ENCODE results near the gene CACNA1G.

Gene CACNA1G

DNA sequence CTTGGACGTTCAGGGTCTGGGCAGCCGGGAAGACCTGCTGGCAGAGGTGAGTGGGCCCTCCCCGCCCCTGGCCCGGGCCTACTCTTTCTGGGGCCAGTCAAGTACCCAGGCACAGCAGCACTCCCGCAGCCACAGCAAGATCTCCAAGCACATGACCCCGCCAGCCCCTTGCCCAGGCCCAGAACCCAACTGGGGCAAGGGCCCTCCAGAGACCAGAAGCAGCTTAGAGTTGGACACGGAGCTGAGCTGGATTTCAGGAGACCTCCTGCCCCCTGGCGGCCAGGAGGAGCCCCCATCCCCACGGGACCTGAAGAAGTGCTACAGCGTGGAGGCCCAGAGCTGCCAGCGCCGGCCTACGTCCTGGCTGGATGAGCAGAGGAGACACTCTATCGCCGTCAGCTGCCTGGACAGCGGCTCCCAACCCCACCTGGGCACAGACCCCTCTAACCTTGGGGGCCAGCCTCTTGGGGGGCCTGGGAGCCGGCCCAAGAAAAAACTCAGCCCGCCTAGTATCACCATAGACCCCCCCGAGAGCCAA is 65.6 kb downstream of the CACNA1G start:
- no peak overlapping the region for H3K4me3 ChIP-seq (ENCODE audit: low read depth, low read length)
- in situ Hi-C loops (cut with HindIII; ENCODE audit: low sequenced_read_pairs): no loop called here
- TF ChIP-seq, protein P1, sequence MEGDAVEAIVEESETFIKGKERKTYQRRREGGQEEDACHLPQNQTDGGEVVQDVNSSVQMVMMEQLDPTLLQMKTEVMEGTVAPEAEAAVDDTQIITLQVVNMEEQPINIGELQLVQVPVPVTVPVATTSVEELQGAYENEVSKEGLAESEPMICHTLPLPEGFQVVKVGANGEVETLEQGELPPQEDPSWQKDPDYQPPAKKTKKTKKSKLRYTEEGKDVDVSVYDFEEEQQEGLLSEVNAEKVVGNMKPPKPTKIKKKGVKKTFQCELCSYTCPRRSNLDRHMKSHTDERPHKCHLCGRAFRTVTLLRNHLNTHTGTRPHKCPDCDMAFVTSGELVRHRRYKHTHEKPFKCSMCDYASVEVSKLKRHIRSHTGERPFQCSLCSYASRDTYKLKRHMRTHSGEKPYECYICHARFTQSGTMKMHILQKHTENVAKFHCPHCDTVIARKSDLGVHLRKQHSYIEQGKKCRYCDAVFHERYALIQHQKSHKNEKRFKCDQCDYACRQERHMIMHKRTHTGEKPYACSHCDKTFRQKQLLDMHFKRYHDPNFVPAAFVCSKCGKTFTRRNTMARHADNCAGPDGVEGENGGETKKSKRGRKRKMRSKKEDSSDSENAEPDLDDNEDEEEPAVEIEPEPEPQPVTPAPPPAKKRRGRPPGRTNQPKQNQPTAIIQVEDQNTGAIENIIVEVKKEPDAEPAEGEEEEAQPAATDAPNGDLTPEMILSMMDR (IDR thresholded peaks at IDR 0.05; ENCODE audit: low read depth, low read length): peak; percentile 88
- peak; percentile 72 for DNase-seq (ENCODE audit: low read depth, low spot score)

DNA sequence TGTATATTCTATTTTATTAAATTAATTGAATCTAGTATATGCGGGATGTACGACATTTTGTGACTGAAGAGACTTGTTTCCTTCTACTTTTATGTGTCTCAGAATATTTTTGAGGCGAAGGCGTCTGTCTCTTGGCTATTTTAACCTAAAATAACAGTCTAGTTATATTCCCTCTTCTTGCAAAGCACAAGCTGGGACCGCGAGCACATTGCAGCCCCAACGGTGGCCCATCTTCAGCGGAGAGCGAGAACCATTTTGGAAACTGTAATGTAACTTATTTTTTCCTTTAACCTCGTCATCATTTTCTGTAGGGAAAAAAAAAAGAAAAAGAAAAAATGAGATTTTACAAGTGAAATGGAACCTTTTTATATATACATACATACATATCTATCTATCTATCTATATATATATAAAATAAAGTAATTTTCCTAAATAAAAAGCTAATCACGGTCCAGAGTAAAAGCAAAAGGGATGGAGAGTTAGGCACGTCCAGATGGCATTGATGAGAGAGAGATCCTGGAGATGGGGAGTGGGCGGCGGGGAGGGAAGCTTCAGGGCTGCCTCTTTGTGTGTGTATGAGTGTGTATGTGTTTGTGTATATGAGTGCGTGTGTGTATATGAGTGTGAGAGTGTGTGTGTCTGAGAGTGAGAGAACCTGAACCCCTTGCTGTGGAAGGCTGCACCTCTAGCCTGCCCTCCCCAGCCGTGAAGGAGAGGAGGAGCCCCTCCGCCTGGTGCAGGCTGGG is 66.7 kb downstream of the CACNA1G start:
- TF ChIP-seq, protein P1 (IDR thresholded peaks at IDR 0.05; ENCODE audit: low read depth, low read length): no peak
- in situ Hi-C loops (cut with HindIII; ENCODE audit: low sequenced_read_pairs): no loop called here
- no peak for DNase-seq (ENCODE audit: low read depth, low spot score)
- H3K4me3 ChIP-seq (ENCODE audit: low read depth, low read length): no peak overlapping the region

DNA sequence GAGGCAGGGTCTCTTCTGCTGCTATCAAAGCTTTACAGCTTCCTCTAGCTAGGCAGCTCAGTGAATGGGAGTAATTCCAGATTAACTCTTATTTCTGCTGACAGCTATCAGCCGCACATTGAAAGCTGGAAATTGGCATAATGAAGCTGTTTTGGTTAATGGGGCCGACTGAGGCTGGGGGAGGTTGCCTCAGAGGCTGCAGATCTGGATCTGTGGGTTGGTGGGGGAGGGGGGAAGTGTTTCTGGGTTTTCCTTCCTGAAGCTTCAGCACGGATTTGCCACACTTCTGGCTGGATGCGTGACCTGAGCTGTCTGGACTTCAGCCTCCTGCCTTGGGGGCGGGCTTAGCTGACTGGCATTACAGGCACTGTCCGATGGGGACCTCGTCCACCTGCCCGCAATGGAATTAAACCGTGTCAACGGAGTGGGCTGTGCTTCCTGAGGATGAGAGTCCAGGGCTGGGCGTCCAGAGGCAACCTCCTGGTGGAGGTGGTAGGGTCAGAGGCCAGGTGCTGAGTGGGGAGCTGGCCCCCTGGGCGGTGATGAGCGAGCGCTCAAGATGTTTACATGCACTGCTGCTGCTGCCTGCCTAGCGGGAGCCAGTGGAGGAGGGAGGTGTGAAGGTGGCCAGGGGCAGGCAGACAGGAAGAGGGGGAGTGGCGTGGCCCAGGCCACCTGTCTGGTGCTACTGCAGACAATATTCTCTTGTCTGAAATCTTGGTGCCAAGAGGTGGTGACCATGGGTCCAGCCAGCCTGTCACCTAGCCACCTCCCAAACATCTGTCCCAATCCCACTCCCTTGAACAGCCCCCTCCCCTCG is 67.5 kb downstream of the CACNA1G start:
- no peak for DNase-seq (ENCODE audit: low read depth, low spot score)
- in situ Hi-C loops (cut with HindIII; ENCODE audit: low sequenced_read_pairs): no loop called here
- H3K4me3 ChIP-seq (ENCODE audit: low read depth, low read length): no peak overlapping the region
- TF ChIP-seq, protein P1 (IDR thresholded peaks at IDR 0.05; ENCODE audit: low read depth, low read length): no peak

DNA sequence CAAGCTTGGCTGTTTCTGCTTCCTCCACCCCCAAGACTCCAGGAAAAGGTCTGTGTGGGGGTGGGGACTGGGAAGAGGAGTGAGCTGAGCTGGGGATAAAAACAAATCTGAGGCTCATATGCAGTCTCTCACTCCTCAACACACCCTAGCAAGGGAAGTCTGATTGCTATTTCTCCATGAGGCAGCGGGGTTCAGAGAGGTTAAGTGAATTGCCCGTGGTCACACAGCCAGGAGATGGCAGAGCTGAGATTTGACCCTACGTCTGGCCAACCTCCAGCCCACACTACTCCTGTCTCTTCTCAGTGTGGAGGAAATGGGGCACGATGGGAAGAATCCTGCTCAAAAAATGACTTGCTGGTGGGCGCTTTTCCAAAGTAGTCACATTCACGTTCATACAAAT is 69.4 kb downstream of the CACNA1G start:
- TF ChIP-seq, protein P1 (IDR thresholded peaks at IDR 0.05; ENCODE audit: low read depth, low read length): no peak

DNA sequence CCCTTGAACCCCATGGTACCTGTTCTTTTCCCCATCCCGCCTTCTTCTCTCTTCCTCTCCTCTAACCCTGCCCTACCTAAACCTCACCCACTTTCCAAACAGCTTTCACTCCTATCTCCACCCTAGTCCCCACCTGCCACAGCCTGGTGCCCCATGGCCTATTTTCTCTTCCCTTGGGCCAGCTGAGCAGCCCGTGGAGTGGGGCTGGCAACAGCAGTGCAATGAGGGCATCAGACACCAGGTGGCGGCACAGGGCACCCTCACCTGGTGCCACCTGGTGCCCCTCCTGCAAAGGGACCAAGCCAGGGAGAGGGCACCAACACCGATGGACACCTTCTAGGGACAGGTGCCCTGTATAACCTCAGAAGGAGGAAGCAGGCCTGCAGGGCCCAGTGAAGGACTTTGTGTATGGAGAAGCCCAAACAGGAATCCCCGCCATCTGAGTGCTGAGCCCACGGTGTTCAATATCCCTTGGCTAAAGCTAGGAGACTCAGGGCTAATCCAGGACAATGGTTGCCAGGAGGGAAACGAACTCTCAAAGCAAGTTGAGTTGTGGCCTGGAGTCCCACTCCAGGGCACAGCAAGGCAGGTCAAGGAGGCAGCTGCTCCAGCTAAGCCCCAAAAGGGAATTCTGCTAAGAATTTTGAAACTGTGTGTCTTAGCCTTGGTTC is 70.1 kb downstream of the CACNA1G start:
- in situ Hi-C loops (cut with HindIII; ENCODE audit: low sequenced_read_pairs): no loop called here
- TF ChIP-seq, protein P1 (IDR thresholded peaks at IDR 0.05; ENCODE audit: low read depth, low read length): peak; percentile 88
- no peak overlapping the region for H3K4me3 ChIP-seq (ENCODE audit: low read depth, low read length)
- DNase-seq (ENCODE audit: low read depth, low spot score): no peak

More for the DNA sequence above, 69.4 kb downstream of the CACNA1G start:
- H3K4me3 ChIP-seq (ENCODE audit: low read depth, low read length): no peak overlapping the region
- in situ Hi-C loops (cut with HindIII; ENCODE audit: low sequenced_read_pairs): no loop called here
- DNase-seq (ENCODE audit: low read depth, low spot score): no peak

DNA sequence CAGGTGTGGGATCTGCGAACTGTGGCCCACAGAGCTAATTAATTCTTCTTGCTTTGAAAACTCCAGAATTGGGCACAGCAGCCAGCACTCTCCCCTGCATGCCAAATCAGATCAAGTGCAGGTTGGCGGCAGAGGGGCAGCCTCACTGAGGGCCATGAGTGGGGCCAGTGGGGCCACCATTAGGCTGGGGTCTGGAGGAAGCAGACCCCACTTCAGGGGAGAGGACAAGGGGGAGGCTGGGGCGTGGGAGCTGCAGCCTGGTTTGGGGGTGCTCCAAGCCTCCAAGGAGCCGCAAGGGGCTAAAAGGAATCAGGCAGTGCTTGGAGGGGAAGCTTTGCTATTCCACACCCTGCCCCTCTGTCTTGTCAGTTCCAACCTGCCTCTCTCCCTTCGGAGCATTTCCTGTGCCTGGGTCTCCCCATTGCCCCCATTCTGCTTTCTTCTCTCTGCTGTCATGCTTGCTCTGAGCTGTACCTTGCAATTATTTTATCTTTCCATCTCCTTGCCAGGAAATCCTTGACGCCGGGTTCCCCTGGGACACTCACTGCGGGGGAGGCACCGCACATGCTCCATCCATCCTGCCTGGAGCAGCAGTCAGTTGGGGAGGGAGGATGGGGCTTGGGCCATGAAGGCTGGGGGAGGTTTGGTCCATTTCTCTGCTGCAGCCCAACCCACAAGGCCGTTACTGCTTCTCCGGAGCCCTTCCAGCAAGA is 70.8 kb downstream of the CACNA1G start:
- H3K4me3 ChIP-seq (ENCODE audit: low read depth, low read length): no peak overlapping the region
- no peak for DNase-seq (ENCODE audit: low read depth, low spot score)
- TF ChIP-seq, protein P1 (IDR thresholded peaks at IDR 0.05; ENCODE audit: low read depth, low read length): no peak
- in situ Hi-C loops (cut with HindIII; ENCODE audit: low sequenced_read_pairs): no loop called here

All from astrocyte of the spinal cord (primary cell).